Measurements from ENCODE around the gene TENT4A.

GRCh38 chr5:6753851-6754250 is 40.6 kb downstream of the TENT4A start:
- no peak for TF ChIP-seq CTCF (conservative IDR thresholded peaks at IDR 0.05; ENCODE audit: low read depth, low read length)
- no peak for TF ChIP-seq EZH2phosphoT487 (IDR thresholded peaks at IDR 0.05; ENCODE audit: borderline replicate concordance, low read length)

Data from PC-3 (cell line).